B cell (primary cell): ENCODE data around the gene CD63. TPM values are rescaled to one million over a fixed set of nuclear protein-coding genes. Genes with fewer than 3 reads are reported as not detected.
A peak's percentile ranks its signal among the peaks of the same experiment; 100 is the strongest.

Experiments
- ATAC-seq: fragments of 200-7000 bp; cut with Tn5 transposase; one replicate; pipeline ENCODE4 v1.10.0; 2021; ENCODE audit warnings: low read depth, mild to moderate bottlenecking, moderate number of reproducible peaks, moderate library complexity
- CTCF ChIA-PET: fragments of 350-600 bp; sonication (Branson Sonifier 250); formaldehyde crosslinking; loops from one replicate; lab custom pipeline; 2021; ENCODE audit warnings: antibody characterized with exemption, inconsistent platforms; lab: Charles Lee
- POLR2A ChIA-PET: fragments of 350-600 bp; sonication (Branson Sonifier 250); formaldehyde crosslinking; loops from one replicate; lab custom pipeline; 2021; ENCODE audit warnings: antibody characterized with exemption; lab: Charles Lee
- DNase-seq: peaks from one replicate; pipeline ENCODE4 v3.0.0; 2013
- H2AFZ ChIP-seq: 2 replicates; pipeline ENCODE4 v1.6.1; 2012; ENCODE audit warnings: mild to moderate bottlenecking, low read depth, low read length; ENCODE audit not compliant: insufficient read depth, poor library complexity, severe bottlenecking
- H3K27ac ChIP-seq, 2 donors: 1 replicate in 1 of 2; 2 replicates in 1 of 2; pipeline ENCODE4 v1.5.1; 2012 to 2013; ENCODE audit warnings: low read length in 2 of 2, mild to moderate bottlenecking in 2 of 2, moderate library complexity in 1 of 2
- H3K27me3 ChIP-seq, 4 experiments: fragments of 200-600 bp in 1 of 4; sonication (generic) in 1 of 4; replicated peaks in 1 of 4; 1 replicate in 2 of 4; 2 replicates in 2 of 4; pipeline versions ENCODE4 v1.6.1 to v1.7.0; 2013 to 2016; ENCODE audit warnings: low read length in 3 of 4, mild to moderate bottlenecking in 2 of 4, mixed read lengths in 1 of 4, moderate library complexity in 1 of 4; ENCODE audit not compliant: insufficient read depth in 4 of 4, control insufficient read depth in 3 of 4; ENCODE audit errors: control extremely low read depth in 1 of 4
- H3K36me3 ChIP-seq, 2 experiments: replicated peaks in 1 of 2; 1 replicate in 1 of 2; 2 replicates in 1 of 2; pipeline versions ENCODE4 v1.6.1 to v1.7.1; 2013; ENCODE audit warnings: low read length in 1 of 2; ENCODE audit not compliant: insufficient read depth in 2 of 2, control insufficient read depth in 1 of 2; ENCODE audit errors: control extremely low read depth in 1 of 2, extremely low read depth in 1 of 2
- H3K4me1 ChIP-seq, 2 donors: fragments of 200-600 bp in 1 of 2; sonication (generic) in 1 of 2; 1 replicate in 1 of 2; 2 replicates in 1 of 2; pipeline versions ENCODE4 v1.5.1 to v1.6.1; 2013 to 2017; ENCODE audit warnings: low read length in 2 of 2; ENCODE audit not compliant: control insufficient read depth in 2 of 2, insufficient read depth in 2 of 2
- H3K4me2 ChIP-seq: replicated peaks from 2 replicates; pipeline ENCODE3; 2012; ENCODE audit warnings: mild to moderate bottlenecking, low read depth, low read length; ENCODE audit not compliant: poor library complexity, severe bottlenecking
- H3K4me3 ChIP-seq, 5 experiments: fragments of 200-600 bp in 1 of 5; sonication (generic) in 1 of 5; 1 replicate in 3 of 5; 2 replicates in 2 of 5; pipeline versions ENCODE4 v1.5.1 to v1.7.0; 2011 to 2016; ENCODE audit warnings: low read length in 4 of 5, mild to moderate bottlenecking in 4 of 5, low read depth in 2 of 5, control low read depth in 1 of 5, moderate library complexity in 1 of 5; ENCODE audit not compliant: insufficient read depth in 1 of 5; ENCODE audit errors: control extremely low read depth in 1 of 5, extremely low read depth in 1 of 5
- H3K79me2 ChIP-seq: fragments of 200-600 bp; sonication (generic); one replicate; pipeline ENCODE4 v1.6.0; 2016; ENCODE audit warnings: low read length; ENCODE audit not compliant: control insufficient read depth, insufficient read depth
- H3K9ac ChIP-seq: fragments of 200-600 bp; sonication (generic); 2 replicates; pipeline ENCODE4 v1.6.1; 2017; ENCODE audit warnings: mild to moderate bottlenecking, low read length, moderate library complexity
- H3K9me3 ChIP-seq, 3 donors: one replicate each; pipeline versions ENCODE4 v1.6.1 to v1.7.1; 2013; ENCODE audit warnings: low read length in 2 of 3; ENCODE audit not compliant: control insufficient read depth in 2 of 3, insufficient read depth in 1 of 3; ENCODE audit errors: control extremely low read depth in 1 of 3
- H4K20me1 ChIP-seq: 2 replicates; pipeline ENCODE4 v1.6.0; 2012; ENCODE audit warnings: mild to moderate bottlenecking, low read length; ENCODE audit not compliant: insufficient read depth, control insufficient read depth, poor library complexity, severe bottlenecking
- H3K27ac Mint-ChIP-seq: one replicate; pipeline ENCODE4 v1.8.0; 2021; ENCODE audit warnings: mixed read lengths
- H3K27me3 Mint-ChIP-seq: one replicate; pipeline ENCODE4 v1.8.0; 2021; ENCODE audit warnings: mixed read lengths
- H3K4me1 Mint-ChIP-seq: one replicate; pipeline ENCODE4 v1.8.0; 2021; ENCODE audit warnings: mixed read lengths
- H3K4me3 Mint-ChIP-seq: one replicate; pipeline ENCODE4 v1.8.0; 2021; ENCODE audit warnings: mixed read lengths
- H3K9me3 Mint-ChIP-seq: one replicate; pipeline ENCODE4 v1.8.0; 2022; ENCODE audit warnings: mixed read lengths; ENCODE audit not compliant: insufficient read depth
- EZH2 ChIP-seq: IDR thresholded peaks from 2 replicates; pipeline ENCODE4 v1.6.1; 2012; ENCODE audit warnings: borderline replicate concordance, low read depth, mild to moderate bottlenecking, moderate library complexity, low read length; ENCODE audit not compliant: insufficient read depth, poor library complexity, severe bottlenecking
- WGBS: methylation state at CpG from one replicate; pipeline ENCODE4 v1.1.5; 2013; ENCODE audit warnings: missing lambda C conversion rate; ENCODE audit not compliant: insufficient coverage; 5-methylcytosine and 5-hydroxymethylcytosine counted together
- intact Hi-C: fragments of 100-400 bp; cut with micrococcal nuclease; formaldehyde crosslinking; loops from one replicate; pipeline ENCODE4 v1.10.0; 2022
- polyA plus RNA-seq: library from polyadenylated mRNA; depleted of rRNA; stranded (reverse); fragments of >200 nt; gene quantifications from 2 replicates; pipeline ENCODE4 v1.2.3, GENCODE V29; 2012
- total RNA-seq, 2 donors: library from RNA; stranded (reverse); fragments of 120-200 nt in 1 of 2; gene quantifications; 1 replicate in 1 of 2; 2 replicates in 1 of 2; pipeline versions ENCODE4 v1.2.3 to v1.2.4, GENCODE V29; 2013 to 2022
- TF ChIP-seq, protein P1 (sequence below): fragments of 200-600 bp; IDR thresholded peaks from one replicate; pipeline ENCODE4 v1.8.0; 2022; ENCODE audit warnings: antibody characterized with exemption, mild to moderate bottlenecking

CD63 gene
- total and polyA plus RNA-seq, 2 donors (not counting 1 experiment from before 2014, with no cell fraction given) = 43.0 to 104 TPM

DNA sequence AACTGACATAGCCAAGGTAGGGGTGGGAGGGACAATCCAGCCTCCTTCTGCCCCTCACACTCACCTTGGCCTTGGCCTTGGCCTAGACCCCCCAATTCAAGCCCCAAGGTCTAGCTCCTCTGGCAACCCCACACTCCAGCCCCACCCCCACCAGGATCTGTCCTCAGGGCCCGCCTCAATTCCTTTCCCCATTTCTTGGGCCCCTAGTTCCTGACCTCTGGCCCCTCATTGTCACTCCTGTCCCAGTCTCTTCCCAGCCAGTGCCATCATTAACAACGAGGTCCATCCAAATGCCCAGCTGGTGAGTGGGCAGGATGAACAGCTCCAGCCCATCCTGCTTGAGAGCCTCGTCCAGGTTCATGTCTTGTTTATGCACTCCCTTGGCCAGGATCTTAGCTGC lies 7.3 kb upstream of the CD63 start:
- H3K79me2 ChIP-seq = no peaks in the 10 kb centered on the region
- ATAC-seq = no peak
- no peaks in the 10 kb centered on the region for H3K9me3 Mint-ChIP-seq
- peaks cover 11 to 15% of the 10 kb centered on the region in 2 donors for H3K4me1 ChIP-seq
- ChIA-PET POLR2A (interaction anchor here (0.6 to 1.4 kb wide), 2 partner anchors 11 to 169 kb away, joined by 3 to 5 read pairs; no protein-coding TSS in a partner anchor), CTCF (interaction anchor here (1.2 to 8.1 kb wide), 7 partner anchors 11 to 273 kb away, joined by 3 to 147 read pairs (median 4); partner anchors contain the start of genes BLOC1S1 and RDH5)
- H3K27ac ChIP-seq = no peak overlapping the region
- H3K9ac ChIP-seq = no peak overlapping the region
- H3K27me3 Mint-ChIP-seq = no peaks in the 10 kb centered on the region
- H3K4me1 Mint-ChIP-seq = peaks cover 16% of the 10 kb centered on the region
- no peak for DNase-seq
- WGBS = 86% methylated on average over 3 of the region's 3 CpGs
- H3K27ac Mint-ChIP-seq = peak overlapping the region; percentile 91
- intact Hi-C loops = no loop called here
- no peaks in the 10 kb centered on the region for H3K9me3 ChIP-seq
- no peak overlapping the region for H3K4me2 ChIP-seq
- no peak overlapping the region for H3K4me3 Mint-ChIP-seq
- H3K4me3 ChIP-seq = no peak overlapping the region
- no peaks in the 10 kb centered on the region for H3K36me3 ChIP-seq
- TF ChIP-seq EZH2 = no peak
- TF ChIP-seq, protein P1, sequence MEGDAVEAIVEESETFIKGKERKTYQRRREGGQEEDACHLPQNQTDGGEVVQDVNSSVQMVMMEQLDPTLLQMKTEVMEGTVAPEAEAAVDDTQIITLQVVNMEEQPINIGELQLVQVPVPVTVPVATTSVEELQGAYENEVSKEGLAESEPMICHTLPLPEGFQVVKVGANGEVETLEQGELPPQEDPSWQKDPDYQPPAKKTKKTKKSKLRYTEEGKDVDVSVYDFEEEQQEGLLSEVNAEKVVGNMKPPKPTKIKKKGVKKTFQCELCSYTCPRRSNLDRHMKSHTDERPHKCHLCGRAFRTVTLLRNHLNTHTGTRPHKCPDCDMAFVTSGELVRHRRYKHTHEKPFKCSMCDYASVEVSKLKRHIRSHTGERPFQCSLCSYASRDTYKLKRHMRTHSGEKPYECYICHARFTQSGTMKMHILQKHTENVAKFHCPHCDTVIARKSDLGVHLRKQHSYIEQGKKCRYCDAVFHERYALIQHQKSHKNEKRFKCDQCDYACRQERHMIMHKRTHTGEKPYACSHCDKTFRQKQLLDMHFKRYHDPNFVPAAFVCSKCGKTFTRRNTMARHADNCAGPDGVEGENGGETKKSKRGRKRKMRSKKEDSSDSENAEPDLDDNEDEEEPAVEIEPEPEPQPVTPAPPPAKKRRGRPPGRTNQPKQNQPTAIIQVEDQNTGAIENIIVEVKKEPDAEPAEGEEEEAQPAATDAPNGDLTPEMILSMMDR = no peak
- no peaks in the 10 kb centered on the region for H3K27me3 ChIP-seq
- no peak overlapping the region for H2AFZ ChIP-seq
- no peaks in the 10 kb centered on the region for H4K20me1 ChIP-seq

DNA sequence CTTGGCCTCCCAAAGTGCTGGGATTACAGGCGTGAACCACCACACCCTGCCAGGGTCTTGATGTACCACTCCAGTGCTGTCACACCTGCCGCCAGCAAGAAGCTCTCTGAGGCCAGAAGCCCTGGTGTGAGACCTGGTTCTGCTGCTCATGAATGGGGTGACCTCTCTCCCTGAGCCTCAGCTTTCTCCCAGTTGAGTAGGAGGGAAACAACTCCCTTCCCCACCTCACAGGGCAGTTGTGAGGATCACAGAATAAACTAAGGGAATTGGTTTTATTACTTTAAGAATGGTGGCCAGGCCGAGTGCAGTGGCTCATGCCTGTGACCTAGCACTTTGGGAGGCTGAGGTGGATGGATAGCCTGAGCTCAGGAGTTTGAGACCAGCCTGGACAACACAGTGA lies 5.8 kb upstream of the CD63 start:
- Mint-ChIP-seq H3K4me3 (no peak overlapping the region), H3K27ac (no peak overlapping the region), H3K9me3 (no peaks in the 10 kb centered on the region), H3K27me3 (no peaks in the 10 kb centered on the region), H3K4me1 (peaks cover 26% of the 10 kb centered on the region)
- H3K36me3 ChIP-seq = no peaks in the 10 kb centered on the region
- H3K9me3 ChIP-seq = no peaks in the 10 kb centered on the region
- no peak overlapping the region for H3K9ac ChIP-seq
- WGBS = 100% methylated on average over 2 of the region's 3 CpGs
- ATAC-seq = no peak
- TF ChIP-seq, protein P1 = no peak
- TF ChIP-seq EZH2 = no peak
- H2AFZ ChIP-seq = no peak overlapping the region
- H3K4me3 ChIP-seq = no peak overlapping the region
- ChIA-PET POLR2A (interaction anchor here (0.6 to 1.4 kb wide), 2 partner anchors 10 to 1990 kb away, joined by 5 read pairs; no protein-coding TSS in a partner anchor), CTCF (interaction anchor here (1.2 to 8.1 kb wide), 4 partner anchors 10 to 77 kb away, joined by 3 to 147 read pairs (median 24); partner anchors contain the start of genes BLOC1S1 and RDH5)
- H3K4me1 ChIP-seq = peaks cover 21 to 24% of the 10 kb centered on the region in 2 donors
- H3K27ac ChIP-seq = no peak overlapping the region
- no peak for DNase-seq
- no peak overlapping the region for H3K4me2 ChIP-seq
- no peaks in the 10 kb centered on the region for H4K20me1 ChIP-seq
- H3K27me3 ChIP-seq = no peaks in the 10 kb centered on the region
- intact Hi-C loops = no loop called here
- no peaks in the 10 kb centered on the region for H3K79me2 ChIP-seq
